Trophoblast cell (in vitro differentiated cells and primary cell): Measurements from ENCODE around the gene COL5A3.

ENCODE experiments used
- DNase-seq, 2 donors: peaks; one replicate each; pipeline ENCODE4 v3.0.0-alpha.2; 2016
- H2AFZ ChIP-seq: 2 replicates; pipeline ENCODE4 v1.6.1; 2013; ENCODE audit warnings: low read length, moderate library complexity, mild to moderate bottlenecking; ENCODE audit not compliant: insufficient read depth, poor library complexity
- H2AK5ac ChIP-seq: 2 replicates; pipeline ENCODE4 v1.6.1; 2013; ENCODE audit warnings: mild to moderate bottlenecking, low read length
- H2BK120ac ChIP-seq: 2 replicates; pipeline ENCODE4 v1.6.1; 2013; ENCODE audit warnings: low read length, mild to moderate bottlenecking, moderate library complexity; ENCODE audit not compliant: insufficient read depth, poor library complexity
- H2BK12ac ChIP-seq: 2 replicates; pipeline ENCODE4 v1.6.1; 2013; ENCODE audit warnings: mild to moderate bottlenecking, low read length, moderate library complexity
- H2BK5ac ChIP-seq: 2 replicates; pipeline ENCODE4 v1.6.1; 2013; ENCODE audit warnings: low read length, low read depth, moderate library complexity, mild to moderate bottlenecking; ENCODE audit not compliant: poor library complexity
- H3K14ac ChIP-seq: 2 replicates; pipeline ENCODE4 v1.6.1; 2013; ENCODE audit warnings: mild to moderate bottlenecking, low read length
- H3K18ac ChIP-seq: 2 replicates; pipeline ENCODE4 v1.6.1; 2013; ENCODE audit warnings: mild to moderate bottlenecking, low read length
- H3K23ac ChIP-seq: 2 replicates; pipeline ENCODE4 v1.6.1; 2013; ENCODE audit warnings: low read length
- H3K27ac ChIP-seq: 2 replicates; pipeline ENCODE4 v1.5.1; 2013; ENCODE audit warnings: low read depth, mild to moderate bottlenecking, inconsistent platforms, low read length, moderate library complexity
- H3K27me3 ChIP-seq: 2 replicates; pipeline ENCODE4 v1.6.1; 2013; ENCODE audit warnings: inconsistent platforms, mild to moderate bottlenecking, low read length, moderate library complexity; ENCODE audit not compliant: insufficient read depth
- H3K36me3 ChIP-seq, 2 experiments: 1 replicate in 1 of 2; 2 replicates in 1 of 2; pipeline ENCODE4 v1.6.1; 2013; ENCODE audit warnings: low read length in 2 of 2, mild to moderate bottlenecking in 2 of 2, moderate library complexity in 1 of 2; ENCODE audit not compliant: insufficient read depth in 2 of 2, control insufficient read depth in 1 of 2
- H3K4ac ChIP-seq: 2 replicates; pipeline ENCODE4 v1.6.1; 2013; ENCODE audit warnings: low read depth, mild to moderate bottlenecking, low read length, moderate library complexity
- H3K4me1 ChIP-seq, 2 experiments: 1 replicate in 1 of 2; 2 replicates in 1 of 2; pipeline ENCODE4 v1.6.1; 2013; ENCODE audit warnings: low read length in 2 of 2, mild to moderate bottlenecking in 2 of 2, moderate library complexity in 1 of 2; ENCODE audit not compliant: insufficient read depth in 2 of 2, control insufficient read depth in 1 of 2
- H3K4me2 ChIP-seq: 2 replicates; pipeline ENCODE4 v1.6.1; 2013; ENCODE audit warnings: inconsistent platforms, mild to moderate bottlenecking, low read length, moderate library complexity
- H3K4me3 ChIP-seq: 2 replicates; pipeline ENCODE4 v1.5.1; 2013; ENCODE audit warnings: mild to moderate bottlenecking, low read depth, low read length, inconsistent platforms
- H3K79me1 ChIP-seq: one replicate; pipeline ENCODE4 v1.6.1; 2013; ENCODE audit warnings: low read length
- H3K79me2 ChIP-seq: 2 replicates; pipeline ENCODE4 v1.6.1; 2013; ENCODE audit warnings: low read length, mild to moderate bottlenecking; ENCODE audit not compliant: control insufficient read depth, insufficient read depth, poor library complexity
- H3K9ac ChIP-seq: 2 replicates; pipeline ENCODE4 v1.6.1; 2013; ENCODE audit warnings: mild to moderate bottlenecking, low read length
- H3K9me3 ChIP-seq: 2 replicates; pipeline ENCODE4 v1.6.1; 2013; ENCODE audit warnings: low read depth, mild to moderate bottlenecking, control low read depth, inconsistent platforms, low read length; ENCODE audit not compliant: insufficient read depth
- H4K12ac ChIP-seq: 2 replicates; pipeline ENCODE4 v1.6.1; 2013; ENCODE audit warnings: low read depth, mild to moderate bottlenecking, low read length, moderate library complexity
- H4K8ac ChIP-seq: 2 replicates; pipeline ENCODE4 v1.6.1; 2013; ENCODE audit warnings: low read depth, mild to moderate bottlenecking, low read length, moderate library complexity
- H4K91ac ChIP-seq: one replicate; pipeline ENCODE4 v1.6.1; 2013; ENCODE audit warnings: low read depth, mild to moderate bottlenecking, low read length, moderate library complexity
- WGBS: extraction: QIAGEN DNeasy Blood & Tissue Kit; methylation state at CpG from one replicate; pipeline ENCODE4 v1.1.7; 2013; ENCODE audit warnings: missing lambda C conversion rate; ENCODE audit not compliant: insufficient read length, insufficient coverage; ENCODE audit errors: extremely low coverage; 5-methylcytosine and 5-hydroxymethylcytosine counted together

COL5A3 gene

DNA sequence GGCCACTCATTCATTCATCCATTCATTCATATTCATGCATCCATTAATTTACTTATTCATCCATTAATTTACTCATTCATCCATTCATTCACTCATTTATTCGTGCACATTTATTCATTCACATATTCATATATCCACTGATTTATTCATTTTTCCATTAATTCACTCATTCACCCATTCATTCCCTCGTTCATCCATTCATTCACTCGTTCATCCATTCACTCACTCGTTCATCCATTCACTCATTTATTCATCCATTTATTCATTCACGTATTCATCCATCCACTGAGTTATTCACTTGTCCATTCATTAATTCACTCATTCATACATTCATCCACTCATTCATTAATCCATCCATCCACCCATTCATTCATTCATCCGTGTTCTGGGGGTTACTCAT lies 38.2 kb downstream of the COL5A3 start:
- Histone ChIP-seq H3K27me3 (peaks cover 4% of the 10 kb centered on the region), H2BK5ac (no peak overlapping the region), H3K27ac (no peak overlapping the region), H3K4me1 (no peaks in the 10 kb centered on the region), H2AK5ac (no peak overlapping the region), H3K9ac (no peak overlapping the region), H3K36me3 (no peaks in the 10 kb centered on the region), H3K4ac (no peak overlapping the region), H4K8ac (no peak overlapping the region), H3K23ac (no peak overlapping the region), H3K18ac (no peak overlapping the region), H4K12ac (no peak overlapping the region), H3K79me1 (no peaks in the 10 kb centered on the region), H3K14ac (no peak overlapping the region), H2BK12ac (no peak overlapping the region), H3K9me3 (peaks cover 3% of the 10 kb centered on the region), H3K79me2 (no peaks in the 10 kb centered on the region), H4K91ac (no peak overlapping the region), H2BK120ac (no peak overlapping the region), H3K4me3 (no peak overlapping the region), H2AFZ (no peak overlapping the region), H3K4me2 (no peak overlapping the region)
- 88% methylated on average over 5 of the region's 6 CpGs for WGBS
- DNase-seq: no peak

DNA sequence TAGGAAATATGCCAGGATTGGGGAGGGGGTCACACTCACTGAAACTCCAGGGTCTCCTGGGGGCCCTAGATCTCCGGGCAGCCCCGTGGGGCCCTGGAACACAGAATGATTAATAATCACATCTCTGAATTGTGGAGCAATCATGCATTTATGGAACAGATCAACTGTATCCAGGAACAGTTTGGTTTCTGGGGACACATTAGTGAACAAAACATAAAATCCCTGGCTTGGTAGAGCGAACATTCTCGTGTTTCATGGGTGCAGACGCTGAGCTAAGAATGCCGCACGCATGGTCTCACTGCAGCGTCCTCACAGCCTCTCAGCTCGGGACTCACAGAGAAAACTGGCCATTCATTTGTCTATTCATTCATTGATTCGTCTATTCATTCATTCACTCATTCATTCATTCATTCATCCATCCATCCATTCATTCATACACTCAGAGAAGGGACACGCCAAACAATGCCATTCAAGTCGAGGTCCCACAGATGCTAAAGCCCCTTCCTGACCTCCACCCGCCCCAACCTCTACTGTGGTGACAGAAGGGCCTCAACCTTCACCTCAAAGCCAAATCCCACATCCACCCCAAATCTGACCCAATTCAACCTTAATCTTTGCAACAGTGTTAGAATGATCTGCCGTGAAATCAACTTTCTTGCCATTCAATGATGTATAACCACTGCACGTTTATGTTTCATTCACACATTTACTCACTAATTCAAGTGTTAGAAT lies 39.0 kb downstream of the COL5A3 start:
- no peak overlapping the region for H2BK5ac ChIP-seq
- no peak overlapping the region for H3K23ac ChIP-seq
- no peak overlapping the region for H4K12ac ChIP-seq
- H2AFZ ChIP-seq: no peak overlapping the region
- H2AK5ac ChIP-seq: no peak overlapping the region
- no peak overlapping the region for H3K14ac ChIP-seq
- no peaks in the 10 kb centered on the region for H3K79me2 ChIP-seq
- no peak overlapping the region for H3K4me3 ChIP-seq
- H2BK120ac ChIP-seq: no peak overlapping the region
- H3K9me3 ChIP-seq: peaks cover 3% of the 10 kb centered on the region
- no CpG with 5 or more reads among the region's 15 CpGs for WGBS
- no peak overlapping the region for H2BK12ac ChIP-seq
- no peak overlapping the region for H4K8ac ChIP-seq
- H4K91ac ChIP-seq: no peak overlapping the region
- H3K27ac ChIP-seq: no peak overlapping the region
- H3K4me1 ChIP-seq: no peaks in the 10 kb centered on the region
- no peaks in the 10 kb centered on the region for H3K36me3 ChIP-seq
- DNase-seq: no peak
- no peak overlapping the region for H3K9ac ChIP-seq
- H3K79me1 ChIP-seq: no peaks in the 10 kb centered on the region
- no peak overlapping the region for H3K4ac ChIP-seq
- H3K4me2 ChIP-seq: no peak overlapping the region
- no peak overlapping the region for H3K18ac ChIP-seq
- H3K27me3 ChIP-seq: peaks cover 6% of the 10 kb centered on the region

DNA sequence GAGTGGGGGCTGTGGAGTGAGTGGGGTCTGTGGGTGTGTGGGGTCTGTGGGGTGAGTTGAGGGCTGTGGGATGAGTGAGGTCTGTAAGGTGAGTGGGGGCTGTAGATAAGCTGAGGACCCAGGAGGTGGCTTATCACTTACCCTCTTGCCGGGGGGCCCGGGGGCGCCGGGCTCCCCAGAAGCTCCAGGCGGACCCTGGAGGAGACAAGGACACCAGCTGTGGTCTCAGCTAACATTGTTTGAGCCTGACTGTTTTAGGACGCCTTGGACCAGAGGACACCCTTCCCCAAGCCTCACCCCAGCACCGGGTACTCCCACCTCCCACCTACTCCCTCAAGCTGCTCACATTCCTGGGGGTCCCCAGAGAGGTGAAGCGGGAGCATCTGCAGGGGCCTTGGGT lies 39.8 kb downstream of the COL5A3 start:
- no peak overlapping the region for H3K4ac ChIP-seq
- H3K79me1 ChIP-seq: no peaks in the 10 kb centered on the region
- H4K8ac ChIP-seq: no peak overlapping the region
- H3K4me1 ChIP-seq: no peaks in the 10 kb centered on the region
- no peak overlapping the region for H2AK5ac ChIP-seq
- no CpG with 5 or more reads among the region's 8 CpGs for WGBS
- no peak overlapping the region for H3K27ac ChIP-seq
- H3K18ac ChIP-seq: no peak overlapping the region
- no peak overlapping the region for H2BK120ac ChIP-seq
- peaks cover 14% of the 10 kb centered on the region for H3K27me3 ChIP-seq
- H3K14ac ChIP-seq: no peak overlapping the region
- no peak overlapping the region for H3K23ac ChIP-seq
- no peak overlapping the region for H2AFZ ChIP-seq
- no peak overlapping the region for H2BK12ac ChIP-seq
- H3K4me3 ChIP-seq: no peak overlapping the region
- H3K9me3 ChIP-seq: peaks cover 3% of the 10 kb centered on the region
- no peak overlapping the region for H4K12ac ChIP-seq
- H3K79me2 ChIP-seq: no peaks in the 10 kb centered on the region
- DNase-seq: no peak
- H3K4me2 ChIP-seq: no peak overlapping the region
- no peak overlapping the region for H3K9ac ChIP-seq
- no peak overlapping the region for H2BK5ac ChIP-seq
- no peak overlapping the region for H4K91ac ChIP-seq
- H3K36me3 ChIP-seq: no peaks in the 10 kb centered on the region

DNA sequence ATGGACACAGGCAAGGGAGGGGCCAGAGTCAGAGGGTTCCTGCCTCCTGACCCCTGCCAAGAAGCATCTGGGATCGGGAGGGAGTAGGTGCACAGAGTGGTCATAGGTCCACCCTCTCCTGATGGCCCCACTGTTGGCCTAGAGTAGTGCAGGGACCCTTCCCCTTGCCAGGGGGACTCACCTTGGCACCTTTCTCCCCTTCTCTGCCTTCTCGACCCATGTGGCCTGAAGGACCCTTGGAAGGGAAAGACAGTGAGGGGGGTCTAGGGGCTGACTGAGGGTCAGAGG lies 40.7 kb downstream of the COL5A3 start:
- no peak overlapping the region for H3K4me3 ChIP-seq
- H4K8ac ChIP-seq: no peak overlapping the region

More for the DNA sequence above, 40.7 kb downstream of the COL5A3 start:
- Histone ChIP-seq H3K4me2 (no peak overlapping the region), H3K14ac (no peak overlapping the region), H4K91ac (no peak overlapping the region), H2BK12ac (no peak overlapping the region), H3K9me3 (peaks cover 3% of the 10 kb centered on the region), H2BK5ac (no peak overlapping the region), H3K27ac (no peak overlapping the region), H4K12ac (no peak overlapping the region), H2AK5ac (no peak overlapping the region), H2BK120ac (no peak overlapping the region), H3K4ac (no peak overlapping the region), H3K79me1 (no peaks in the 10 kb centered on the region), H3K36me3 (no peaks in the 10 kb centered on the region), H3K27me3 (peaks cover 14% of the 10 kb centered on the region), H3K23ac (no peak overlapping the region), H3K4me1 (no peaks in the 10 kb centered on the region), H3K79me2 (no peaks in the 10 kb centered on the region), H3K18ac (no peak overlapping the region), H2AFZ (no peak overlapping the region), H3K9ac (no peak overlapping the region)
- DNase-seq: no peak
- no CpG with 5 or more reads among the region's 2 CpGs for WGBS
